ENCODE measurements around the gene EHD1. TPM values are rescaled to one million over a fixed set of nuclear protein-coding genes. Genes with fewer than 3 reads are reported as not detected.

Gene EHD1
- total and polyA plus RNA-seq, 2 of the 4 experiments (the other 2 are of a cell fraction), result 107 to 209 TPM

- Histone ChIP-seq H3K4me2 (ENCODE audit: low read depth, low read length) (no peak overlapping the region), H2BK15ac (ENCODE audit: low read depth, low read length) (no peak overlapping the region; the same call in 2 of the 3 replicates), H3K9me3 (ENCODE audit: control insufficient read depth, insufficient read depth, low read length) (no peaks in the 10 kb centered on the region), H3K23ac (ENCODE audit: low read depth, low read length) (no peak overlapping the region), H4K91ac (ENCODE audit: insufficient read depth, low read depth, low read length) (no peak overlapping the region), H2AK9ac (replicated peaks; ENCODE audit: low read depth, low read length, poor library complexity) (no peak overlapping the region), H4K8ac (ENCODE audit: low read depth in 2 of 2, low read length in 2 of 2) (no peak overlapping the region), H3K4ac (ENCODE audit: low read depth, low read length) (no peak overlapping the region), H3K79me1 (ENCODE audit: low read depth in 1 of 2, low read length in 2 of 2) (peaks cover 8 to 45% of the 10 kb centered on the region in 2 experiments; a peak in 3 of 4 replicates), H3K27ac (ENCODE audit: insufficient read depth, low read length) (no peak overlapping the region), H3K36me3 (ENCODE audit: control insufficient read depth, insufficient read depth, low read length) (peaks cover 8% of the 10 kb centered on the region), H3K56ac (ENCODE audit: extremely low read depth, insufficient read depth, low read length) (no peak overlapping the region), H3K9me1 (ENCODE audit: insufficient read depth, low read length) (peaks cover 3% of the 10 kb centered on the region; the same call in 1 of the 2 replicates), H3K9ac (ENCODE audit: low read depth, low read length) (no peak overlapping the region), H3K18ac (ENCODE audit: low read depth, low read length) (no peak overlapping the region), H4K5ac (ENCODE audit: low read depth, low read length) (no peak overlapping the region), H2BK20ac (ENCODE audit: low read depth, low read length) (no peak overlapping the region), H2BK120ac (ENCODE audit: low read depth, low read length) (no peak overlapping the region), H3K4me1 (ENCODE audit: control insufficient read depth, insufficient read depth, low read length) (peaks cover 14% of the 10 kb centered on the region), H3K27me3 (ENCODE audit: control insufficient read depth, insufficient read depth, low read length) (no peaks in the 10 kb centered on the region), H2AK5ac (ENCODE audit: low read depth, low read length) (peak overlapping the region; percentile 48), H2AFZ (replicated peaks; ENCODE audit: low read length, poor library complexity) (no peak overlapping the region), H4K20me1 (ENCODE audit: insufficient read depth, low read length) (no peaks in the 10 kb centered on the region), H3K14ac (replicated peaks; ENCODE audit: low read depth, low read length) (no peak overlapping the region), H3K4me3 (ENCODE audit: insufficient read depth, low read depth, low read length) (no peak overlapping the region), H2BK5ac (ENCODE audit: low read depth, low read length, poor library complexity, severe bottlenecking) (no peak overlapping the region)
- ATAC-seq (ENCODE audit: low read depth) (no peak), DNase-seq (no peak)
- ChIA-PET POLR2A (ENCODE audit: unreplicated experiment) (interaction anchor here (1.6 kb wide), 1 partner anchor 29 kb away, joined by 6 read pairs; no protein-coding TSS in a partner anchor), CTCF (interaction anchor here (0.6 to 3.3 kb wide), 6 partner anchors 20 to 63 kb away, joined by 3 to 15 read pairs (median 4); no protein-coding TSS in a partner anchor)
- dilution Hi-C loops (cut with HindIII; ENCODE audit: low sequenced_read_pairs, unreplicated experiment), result no loop called here
- in situ Hi-C loops (cut with MboI; ENCODE audit: low sequenced_read_pairs), result loop anchor here (5.0 to 10.0 kb wide), 2 partner anchors 43 to 156 kb away; no protein-coding TSS in a partner anchor
- 81% methylated on average over 4 of the region's 16 CpGs; no CpG with 5 or more reads in 1 of the 2 experiments for WGBS, 2 experiments (ENCODE audit: extremely low coverage in 2 of 2, insufficient read length in 1 of 2)
- no peak for TF ChIP-seq FOS (IDR thresholded peaks at IDR 0.05; ENCODE audit: low read depth, low read length)
- TF ChIP-seq POLR2A (IDR thresholded peaks at IDR 0.05; ENCODE audit: low read depth, low read length), result no peak
- TF ChIP-seq RFX5 (IDR thresholded peaks at IDR 0.05; ENCODE audit: low read depth, low read length), result no peak
- no peak for TF ChIP-seq USF2 (IDR thresholded peaks at IDR 0.05; ENCODE audit: low read depth, low read length)
- TF ChIP-seq NFE2L2 (IDR thresholded peaks at IDR 0.05; ENCODE audit: low read depth, low read length), result no peak
- no peak for TF ChIP-seq RAD21 (IDR thresholded peaks at IDR 0.05; ENCODE audit: low read length)
- no peak for TF ChIP-seq CHD1 (IDR thresholded peaks at IDR 0.05; ENCODE audit: low read depth, low read length)
- no TSS peak for BruUV-seq (replicated peaks)
- intact Hi-C loops (cut with micrococcal nuclease), result loop anchor here (1.0 to 5.0 kb wide), 2 partner anchors 148 to 165 kb away; partner anchors contain the start of genes ARL2 and BATF2
Observed at GRCh38 chr11:64848826-64849597, 29.4 kb downstream of the EHD1 start.

Data from IMR-90 (cell line).